ENCODE results near the gene DHRSX.

- TF ChIP-seq CTCF (IDR thresholded peaks at IDR 0.05; ENCODE audit: insufficient read depth, low read length, poor library complexity, severe bottlenecking) (no peak), EZH2phosphoT487 (conservative IDR thresholded peaks at IDR 0.05; ENCODE audit: low read length) (no peak)
Measured at GRCh38 chrX:2414384-2414783, 86.4 kb downstream of the DHRSX start.

All from SU-DHL-6 (cell line).